ENCODE results near the gene PKD1L1.

Gene PKD1L1

DNA sequence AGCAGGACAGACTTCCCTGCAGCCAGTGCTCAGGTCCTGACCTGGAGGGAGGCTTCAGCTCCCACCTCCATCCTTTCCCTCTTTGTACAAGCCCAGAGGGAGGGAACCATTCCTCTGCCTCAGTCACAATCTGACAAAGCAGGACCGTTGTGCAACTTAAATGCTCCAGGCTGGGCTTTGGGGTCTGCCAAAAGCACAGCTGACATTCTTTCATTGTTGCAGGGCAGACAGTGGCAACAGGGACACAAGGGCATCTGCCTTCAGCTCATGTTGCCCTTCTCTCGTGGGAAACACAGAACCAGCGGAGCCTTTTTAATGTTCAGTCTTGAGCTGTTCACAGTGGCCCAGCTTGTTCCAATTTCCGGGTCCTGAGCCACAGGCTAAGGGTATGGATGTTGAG lies 210.7 kb downstream of the PKD1L1 start:
- no peak for DNase-seq (ENCODE audit: low read depth)
- TF ChIP-seq, protein P1, sequence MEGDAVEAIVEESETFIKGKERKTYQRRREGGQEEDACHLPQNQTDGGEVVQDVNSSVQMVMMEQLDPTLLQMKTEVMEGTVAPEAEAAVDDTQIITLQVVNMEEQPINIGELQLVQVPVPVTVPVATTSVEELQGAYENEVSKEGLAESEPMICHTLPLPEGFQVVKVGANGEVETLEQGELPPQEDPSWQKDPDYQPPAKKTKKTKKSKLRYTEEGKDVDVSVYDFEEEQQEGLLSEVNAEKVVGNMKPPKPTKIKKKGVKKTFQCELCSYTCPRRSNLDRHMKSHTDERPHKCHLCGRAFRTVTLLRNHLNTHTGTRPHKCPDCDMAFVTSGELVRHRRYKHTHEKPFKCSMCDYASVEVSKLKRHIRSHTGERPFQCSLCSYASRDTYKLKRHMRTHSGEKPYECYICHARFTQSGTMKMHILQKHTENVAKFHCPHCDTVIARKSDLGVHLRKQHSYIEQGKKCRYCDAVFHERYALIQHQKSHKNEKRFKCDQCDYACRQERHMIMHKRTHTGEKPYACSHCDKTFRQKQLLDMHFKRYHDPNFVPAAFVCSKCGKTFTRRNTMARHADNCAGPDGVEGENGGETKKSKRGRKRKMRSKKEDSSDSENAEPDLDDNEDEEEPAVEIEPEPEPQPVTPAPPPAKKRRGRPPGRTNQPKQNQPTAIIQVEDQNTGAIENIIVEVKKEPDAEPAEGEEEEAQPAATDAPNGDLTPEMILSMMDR (IDR thresholded peaks at IDR 0.05; ENCODE audit: control insufficient read depth, insufficient read depth, low read depth, low read length, missing control alignments) = no peak
- H3K4me3 ChIP-seq (ENCODE audit: control insufficient read depth, low read depth, low read length) = no peak overlapping the region

DNA sequence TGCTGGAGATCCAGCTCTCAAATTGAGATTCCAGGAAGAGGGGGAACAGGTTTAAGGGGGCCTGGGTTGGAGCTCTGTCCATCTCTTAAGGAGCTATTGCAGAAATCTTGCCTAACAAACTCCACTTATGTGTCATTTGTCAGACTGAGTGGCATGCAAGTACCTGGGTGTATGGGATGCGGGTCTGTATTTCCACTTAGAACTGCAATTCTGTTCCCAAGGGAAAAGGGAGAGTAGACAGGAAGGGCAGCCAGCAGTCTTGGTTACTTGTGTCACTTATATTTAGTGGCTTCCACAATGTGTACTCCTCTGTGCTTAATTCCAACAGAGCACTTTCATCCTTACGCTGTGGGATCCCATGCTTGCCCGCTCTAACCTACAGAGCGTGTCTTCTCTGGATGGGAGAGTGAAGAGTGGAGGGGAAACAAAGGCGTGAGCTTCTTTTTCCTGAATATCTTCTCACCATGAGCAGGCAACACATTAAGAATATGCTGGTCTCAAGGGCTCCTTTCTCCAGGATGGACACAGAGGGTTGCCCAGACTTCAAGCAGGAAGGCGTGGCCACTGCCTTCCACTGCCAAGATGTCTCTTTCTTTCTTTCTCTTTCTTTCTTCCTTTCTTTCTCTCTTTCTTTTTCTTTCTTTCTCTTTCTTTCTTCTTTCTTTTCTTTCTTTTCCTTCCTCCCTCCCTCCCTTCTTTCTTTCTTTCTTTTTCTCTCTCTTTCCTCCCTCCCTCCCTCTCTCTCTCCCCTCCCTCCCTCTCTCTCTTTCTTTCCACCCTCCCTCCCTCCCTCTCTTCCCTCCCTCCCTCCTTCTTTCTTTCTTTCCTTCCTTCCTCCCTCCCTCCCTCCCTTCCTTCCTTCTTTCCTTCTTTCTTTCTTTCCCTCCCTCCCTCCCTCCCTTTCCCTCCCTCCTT lies 212.6 kb downstream of the PKD1L1 start:
- H3K4me3 ChIP-seq (ENCODE audit: control insufficient read depth, low read depth, low read length) = no peak overlapping the region
- DNase-seq (ENCODE audit: low read depth) = no peak
- TF ChIP-seq, protein P1 (IDR thresholded peaks at IDR 0.05; ENCODE audit: control insufficient read depth, insufficient read depth, low read depth, low read length, missing control alignments) = no peak

DNA sequence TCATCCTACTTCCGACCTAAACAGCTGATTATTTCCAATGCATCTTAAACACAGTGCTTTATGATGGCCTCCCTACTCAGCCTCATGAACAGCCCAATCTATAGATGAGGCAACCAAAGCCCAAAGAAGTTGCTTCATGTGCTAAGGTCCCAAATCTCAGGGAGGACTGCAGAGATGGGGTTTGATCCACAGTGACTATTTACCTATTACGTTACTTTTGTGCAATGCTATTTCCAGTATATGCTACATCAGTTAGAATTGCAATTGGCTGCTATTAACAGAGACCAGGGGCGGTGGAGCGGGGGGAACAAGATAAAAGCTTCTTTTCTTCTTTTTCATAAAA lies 213.3 kb downstream of the PKD1L1 start:
- TF ChIP-seq, protein P1 (IDR thresholded peaks at IDR 0.05; ENCODE audit: control insufficient read depth, insufficient read depth, low read depth, low read length, missing control alignments) = no peak
- no peak overlapping the region for H3K4me3 ChIP-seq (ENCODE audit: control insufficient read depth, low read depth, low read length)
- DNase-seq (ENCODE audit: low read depth) = no peak

DNA sequence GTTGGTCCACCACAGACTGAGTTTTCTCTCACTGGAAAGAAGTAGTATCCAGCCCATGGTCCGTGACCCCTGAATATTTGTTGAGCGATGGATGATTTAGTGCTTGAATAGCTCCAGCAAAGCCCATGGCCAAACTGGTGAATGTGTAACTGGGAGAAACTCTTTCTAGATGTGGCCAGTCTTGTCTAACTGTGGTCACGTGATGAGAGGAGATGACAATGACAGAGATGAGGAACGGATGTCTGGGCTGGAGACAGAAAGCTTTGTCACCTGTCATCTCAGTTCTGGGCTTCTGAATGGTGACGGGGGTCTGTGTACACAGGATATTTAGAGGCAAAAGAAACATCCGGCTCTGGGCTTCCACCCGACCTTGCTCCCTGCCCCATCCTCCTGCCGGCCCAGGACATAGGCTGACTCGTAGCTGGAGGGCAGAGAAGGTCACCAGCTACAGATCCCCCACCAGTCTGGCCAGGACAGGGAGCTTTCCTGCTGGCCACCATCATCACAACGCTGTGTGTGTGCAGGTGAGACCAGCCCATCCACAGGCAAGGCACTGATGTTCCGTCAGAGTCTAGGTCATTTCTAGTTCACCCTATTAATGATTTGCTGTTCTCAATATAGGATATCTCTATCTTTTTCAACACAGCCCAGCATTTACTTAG lies 213.8 kb downstream of the PKD1L1 start:
- no peak overlapping the region for H3K4me3 ChIP-seq (ENCODE audit: control insufficient read depth, low read depth, low read length)
- TF ChIP-seq, protein P1 (IDR thresholded peaks at IDR 0.05; ENCODE audit: control insufficient read depth, insufficient read depth, low read depth, low read length, missing control alignments) = no peak
- DNase-seq (ENCODE audit: low read depth) = no peak

DNA sequence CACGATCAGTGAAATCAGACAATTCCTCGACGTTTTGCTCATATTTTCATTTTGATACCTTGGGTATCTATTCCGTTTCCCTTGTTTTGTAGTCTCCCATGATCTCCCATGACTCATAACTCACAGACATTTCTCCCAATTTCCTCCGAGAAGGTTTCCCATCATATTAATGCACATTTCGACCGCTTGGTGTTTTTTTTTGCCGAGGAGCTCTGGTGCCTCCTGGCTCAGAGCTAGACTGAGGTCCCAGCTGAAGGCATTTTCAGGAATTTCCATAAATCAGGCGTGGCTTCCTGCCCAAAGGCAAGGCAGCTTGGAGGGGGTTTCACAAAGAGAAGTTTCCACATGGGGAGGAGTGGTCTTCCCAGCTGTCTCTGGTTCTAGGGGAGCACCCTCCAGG lies 218.1 kb downstream of the PKD1L1 start:
- TF ChIP-seq, protein P1 (IDR thresholded peaks at IDR 0.05; ENCODE audit: control insufficient read depth, insufficient read depth, low read depth, low read length, missing control alignments) = peak; percentile 5
- no peak overlapping the region for H3K4me3 ChIP-seq (ENCODE audit: control insufficient read depth, low read depth, low read length)
- DNase-seq (ENCODE audit: low read depth) = peak; percentile 13

DNA sequence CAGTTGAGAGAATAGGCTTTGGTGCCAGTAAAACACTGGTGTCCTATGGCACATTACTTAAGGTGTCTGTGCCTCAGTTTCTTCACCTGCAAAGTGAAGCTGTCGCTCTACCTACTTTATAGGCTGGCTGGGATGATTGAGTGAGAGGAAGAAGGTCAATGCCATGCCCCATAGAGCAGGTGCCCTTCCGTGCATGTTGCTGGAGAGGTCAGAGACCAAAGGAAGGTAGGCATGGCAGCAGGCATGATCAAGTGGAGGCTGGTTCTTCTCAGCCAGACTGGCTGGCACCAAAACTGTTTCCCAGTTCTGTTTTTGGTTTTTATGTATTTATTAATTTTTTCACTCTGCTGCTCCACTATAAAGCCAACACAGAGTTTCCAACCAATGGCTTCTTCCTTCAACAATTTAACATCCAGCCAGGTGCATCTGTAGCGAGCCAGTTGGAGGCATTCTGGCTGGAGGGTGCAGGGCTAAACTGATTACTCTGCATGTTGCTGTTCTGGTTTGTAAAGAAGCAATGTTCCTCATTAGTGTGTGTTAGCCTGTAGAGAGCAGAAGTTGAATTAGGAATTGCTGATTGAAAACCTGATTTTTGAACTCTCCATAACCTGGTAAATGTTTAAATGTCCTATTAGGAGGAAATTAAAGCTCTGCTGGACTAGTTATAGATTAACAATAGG lies 222.1 kb downstream of the PKD1L1 start:
- no peak overlapping the region for H3K4me3 ChIP-seq (ENCODE audit: control insufficient read depth, low read depth, low read length)
- DNase-seq (ENCODE audit: low read depth) = no peak
- TF ChIP-seq, protein P1 (IDR thresholded peaks at IDR 0.05; ENCODE audit: control insufficient read depth, insufficient read depth, low read depth, low read length, missing control alignments) = no peak

Measured in AG09309 (cell line).